GM19324 (cell line): ENCODE results near the gene SNX32.
A peak's percentile ranks its signal among the peaks of the same experiment; 100 is the strongest.

Source experiments
- ATAC-seq: cut with Tn5 transposase; IDR thresholded peaks from one replicate; pipeline ENCODE4 v1.9.1; 2021; ENCODE audit warnings: mild to moderate bottlenecking, moderate library complexity; ENCODE audit not compliant: unreplicated experiment, low FRiP score

The SNX32 gene

GRCh38 chr11:65897020-65897471 is 63.3 kb downstream of the SNX32 start:
- no peak for ATAC-seq

GRCh38 chr11:65898656-65899355 is 65.0 kb downstream of the SNX32 start:
- ATAC-seq: no peak

- ATAC-seq: no peak
These were observed 65.8 kb downstream of the SNX32 start for GRCh38 chr11:65899356-65900124.

- ATAC-seq: peak; percentile 80
These were observed 66.5 kb downstream of the SNX32 start, which contains the start of gene FOSL1 for GRCh38 chr11:65900125-65900898. Gene FOSL1, minus strand, starts transcription at chr11:65900388. Its CDS starts 49 bp downstream, at chr11:65900339.

GRCh38 chr11:65900899-65901180 is 67.1 kb downstream of the SNX32 start:
- ATAC-seq: no peak

GRCh38 chr11:65903068-65903481 is 69.3 kb downstream of the SNX32 start:
- no peak for ATAC-seq
